Heart left ventricle (tissue), 13 donors: ENCODE results near the gene GARS1.

Source experiments
- CTCF ChIP-seq, 12 donors: fragments of 200-600 bp; sonication (generic) in 4 of 12; IDR thresholded peaks; one replicate each; pipeline versions ENCODE4 v1.5.0 to v1.8.0; 2018 to 2022; ENCODE audit warnings: antibody characterized with exemption in 12 of 12, mild to moderate bottlenecking in 5 of 12
- POLR2A ChIP-seq, 2 donors: fragments of 450-650 bp; IDR thresholded peaks; one replicate each; pipeline ENCODE4 v1.6.1; 2017; ENCODE audit warnings: antibody characterized with exemption in 2 of 2, mild to moderate bottlenecking in 2 of 2, moderate library complexity in 2 of 2
- donor health status: ischemic (EF 13 %, LVEDD 7.1; RV severe dilation, severe dysfunction).
- donor health status: DM: no; HTN: yes; CAD: no.
- donor health status: DM: no; HTN: no; CAD: no.
- donor health status: ischemic (EF 25% LVEDD 6.9; RV normal size, moderate dysfunction).
- donor health status: ischemic (EF 25% LVEDD 5.7; RV mildly dilated, moderate dysfunction).
- donor health status: ischemic (EF 35%, LVEDD 5.7; RV mildly dilated, moderate dysfunction).
- donor health status: nonischemic (EF 11% LVEDD 7.7; RV severe dilation, severe dysfunction).
- donor health status: DM: yes; HTN: yes; CAD: no.
- donor health status: PGD.
- donor health status: ischemic (EF 29% LVEDD 5.4; RV normal size, mild dysfunction).
- donor health status: nonischemic (EF 23%, LVEDD 6.1; RV moderate dilation, normal function).

- TF ChIP-seq POLR2A (IDR thresholded peaks at IDR 0.05) (no peak), CTCF (IDR thresholded peaks at IDR 0.05) (no peak)
These were observed 10.3 kb upstream of the GARS1 start for GRCh38 chr7:30584415-30584814.
